Measurements from ENCODE around the gene MCTP2.

MCTP2 gene

DNA sequence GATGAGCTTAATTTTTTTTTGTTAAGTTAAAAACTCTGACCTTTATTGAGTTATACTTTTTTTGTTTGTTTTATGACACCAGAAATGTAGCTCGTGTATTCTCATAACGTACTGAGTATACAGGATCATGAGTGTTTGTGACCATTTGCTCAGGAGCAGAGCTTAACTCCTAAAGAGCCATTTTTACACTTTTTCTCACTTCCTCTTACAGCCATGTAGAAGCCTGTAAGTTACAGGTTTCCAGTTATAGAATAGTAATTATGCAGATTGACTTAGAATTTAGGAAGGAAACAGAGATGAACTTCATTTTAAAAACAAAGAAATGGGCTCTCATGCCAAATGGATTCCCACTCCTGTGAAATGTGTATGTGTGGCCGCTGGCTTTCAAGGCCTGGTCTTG lies 151.7 kb downstream of the MCTP2 start:
- H3K9me3 Mint-ChIP-seq = no peaks in the 10 kb centered on the region
- H3K4me1 Mint-ChIP-seq = peaks cover 6% of the 10 kb centered on the region
- no peak overlapping the region for H3K27ac Mint-ChIP-seq
- H3K4me3 Mint-ChIP-seq = no peak overlapping the region
- H3K27me3 Mint-ChIP-seq (ENCODE audit: low read depth) = peaks cover 12% of the 10 kb centered on the region
- TF ChIP-seq, protein P1, sequence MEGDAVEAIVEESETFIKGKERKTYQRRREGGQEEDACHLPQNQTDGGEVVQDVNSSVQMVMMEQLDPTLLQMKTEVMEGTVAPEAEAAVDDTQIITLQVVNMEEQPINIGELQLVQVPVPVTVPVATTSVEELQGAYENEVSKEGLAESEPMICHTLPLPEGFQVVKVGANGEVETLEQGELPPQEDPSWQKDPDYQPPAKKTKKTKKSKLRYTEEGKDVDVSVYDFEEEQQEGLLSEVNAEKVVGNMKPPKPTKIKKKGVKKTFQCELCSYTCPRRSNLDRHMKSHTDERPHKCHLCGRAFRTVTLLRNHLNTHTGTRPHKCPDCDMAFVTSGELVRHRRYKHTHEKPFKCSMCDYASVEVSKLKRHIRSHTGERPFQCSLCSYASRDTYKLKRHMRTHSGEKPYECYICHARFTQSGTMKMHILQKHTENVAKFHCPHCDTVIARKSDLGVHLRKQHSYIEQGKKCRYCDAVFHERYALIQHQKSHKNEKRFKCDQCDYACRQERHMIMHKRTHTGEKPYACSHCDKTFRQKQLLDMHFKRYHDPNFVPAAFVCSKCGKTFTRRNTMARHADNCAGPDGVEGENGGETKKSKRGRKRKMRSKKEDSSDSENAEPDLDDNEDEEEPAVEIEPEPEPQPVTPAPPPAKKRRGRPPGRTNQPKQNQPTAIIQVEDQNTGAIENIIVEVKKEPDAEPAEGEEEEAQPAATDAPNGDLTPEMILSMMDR (IDR thresholded peaks at IDR 0.05; ENCODE audit: unreplicated experiment in 3 of 3) = no peak
- H3K36me3 Mint-ChIP-seq (ENCODE audit: low read depth) = peaks cover under 1% of the 10 kb centered on the region

DNA sequence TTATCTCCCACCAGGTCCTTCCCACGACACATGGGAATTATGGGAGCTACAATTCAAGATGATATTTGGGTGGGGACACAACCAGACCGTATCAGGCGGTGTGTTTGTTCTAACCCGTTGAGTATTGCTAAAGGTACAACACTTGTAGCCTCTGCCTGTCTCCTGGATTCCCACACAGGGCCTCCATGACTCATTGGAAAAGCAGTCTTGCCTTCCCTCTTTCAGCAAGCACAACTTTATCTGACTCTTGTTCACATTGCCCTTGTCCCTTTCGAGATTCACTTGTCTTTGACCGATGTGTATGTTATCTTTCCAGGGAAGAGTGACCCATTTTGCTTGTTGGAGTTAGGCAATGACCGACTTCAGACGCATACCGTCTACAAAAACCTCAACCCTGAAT lies 152.3 kb downstream of the MCTP2 start:
- TF ChIP-seq, protein P1 (IDR thresholded peaks at IDR 0.05; ENCODE audit: unreplicated experiment in 3 of 3) = no peak
- H3K27me3 Mint-ChIP-seq (ENCODE audit: low read depth) = peaks cover 12% of the 10 kb centered on the region
- H3K36me3 Mint-ChIP-seq (ENCODE audit: low read depth) = no peaks in the 10 kb centered on the region
- H3K27ac Mint-ChIP-seq = no peak overlapping the region
- no peak overlapping the region for H3K4me3 Mint-ChIP-seq
- peaks cover 6% of the 10 kb centered on the region for H3K4me1 Mint-ChIP-seq
- H3K9me3 Mint-ChIP-seq = no peaks in the 10 kb centered on the region

DNA sequence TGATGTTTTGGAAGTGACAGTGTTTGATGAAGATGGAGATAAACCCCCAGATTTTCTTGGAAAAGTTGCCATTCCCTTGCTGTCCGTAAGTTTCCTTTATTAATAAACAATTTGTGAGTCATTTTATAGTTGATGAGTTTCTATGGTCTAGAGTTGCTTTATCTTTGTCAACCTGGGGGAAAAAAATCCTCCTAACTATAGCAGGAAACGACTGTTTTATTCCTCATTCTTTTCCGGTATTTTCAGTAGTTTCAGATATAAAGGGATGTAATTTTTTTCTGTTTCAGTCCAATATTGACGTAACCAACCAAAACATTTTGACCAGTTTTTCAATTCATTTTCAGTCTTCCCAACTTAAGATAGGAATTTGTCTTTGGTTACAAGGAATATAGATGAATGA lies 154.1 kb downstream of the MCTP2 start:
- Mint-ChIP-seq H3K36me3 (ENCODE audit: low read depth) (no peaks in the 10 kb centered on the region), H3K4me3 (no peak overlapping the region), H3K9me3 (no peaks in the 10 kb centered on the region), H3K27ac (peak overlapping the region in 1 of 3 experiments; percentile 56), H3K4me1 (peaks cover 6% of the 10 kb centered on the region), H3K27me3 (ENCODE audit: low read depth) (peaks cover 12% of the 10 kb centered on the region)
- TF ChIP-seq, protein P1 (IDR thresholded peaks at IDR 0.05; ENCODE audit: unreplicated experiment in 3 of 3) = no peak

DNA sequence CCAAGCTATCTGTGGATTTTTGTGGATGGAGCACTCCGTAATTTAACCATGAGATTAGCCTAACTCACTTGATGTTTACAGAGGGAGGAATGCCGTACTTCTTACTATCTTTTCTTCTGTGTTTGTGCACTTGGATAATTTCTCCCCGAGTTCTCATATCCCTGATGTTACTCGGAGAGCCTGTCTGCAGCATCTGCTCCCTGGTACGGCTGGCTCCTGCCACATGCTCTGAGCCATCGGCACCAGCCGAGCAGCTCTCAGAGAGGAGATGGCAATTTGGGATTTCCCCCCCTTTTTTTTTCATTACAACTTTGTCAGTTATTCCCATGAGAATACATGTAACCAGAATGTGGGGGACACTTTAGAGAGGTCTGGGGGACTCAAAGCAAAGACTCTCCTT lies 155.0 kb downstream of the MCTP2 start:
- H3K36me3 Mint-ChIP-seq (ENCODE audit: low read depth) = no peaks in the 10 kb centered on the region
- TF ChIP-seq, protein P1 (IDR thresholded peaks at IDR 0.05; ENCODE audit: unreplicated experiment in 3 of 3) = no peak
- H3K27me3 Mint-ChIP-seq (ENCODE audit: low read depth) = peaks cover 12% of the 10 kb centered on the region
- H3K27ac Mint-ChIP-seq = peak overlapping the region in 2 of 3 experiments; percentile 55 to 56
- no peaks in the 10 kb centered on the region for H3K9me3 Mint-ChIP-seq
- H3K4me1 Mint-ChIP-seq = peaks cover 6% of the 10 kb centered on the region
- H3K4me3 Mint-ChIP-seq = no peak overlapping the region

DNA sequence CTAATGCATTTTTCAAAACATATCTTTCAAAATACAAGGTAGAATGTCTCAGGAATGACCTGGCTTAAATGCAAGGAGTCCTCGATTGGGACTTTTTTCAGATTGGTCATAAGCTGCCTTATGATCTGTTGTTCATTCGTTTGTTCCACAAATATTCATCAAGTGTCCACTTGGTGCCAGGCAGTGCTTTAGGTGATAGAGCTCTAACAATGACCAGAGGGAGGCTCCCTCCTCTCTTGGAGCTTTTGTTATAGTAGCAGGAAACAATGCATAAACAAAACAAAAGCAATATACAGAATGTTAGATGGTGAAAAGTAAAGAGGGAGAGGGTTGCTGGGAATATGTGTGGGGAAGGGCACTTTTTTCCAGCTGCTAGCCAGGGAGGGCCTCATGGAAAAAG lies 156.1 kb downstream of the MCTP2 start:
- H3K4me1 Mint-ChIP-seq = peaks cover 6% of the 10 kb centered on the region
- no peak overlapping the region for H3K4me3 Mint-ChIP-seq
- H3K9me3 Mint-ChIP-seq = no peaks in the 10 kb centered on the region

More for the DNA sequence above, 156.1 kb downstream of the MCTP2 start:
- TF ChIP-seq, protein P1 (IDR thresholded peaks at IDR 0.05; ENCODE audit: unreplicated experiment in 3 of 3) = no peak
- Mint-ChIP-seq H3K36me3 (ENCODE audit: low read depth) (no peaks in the 10 kb centered on the region), H3K27me3 (ENCODE audit: low read depth) (peaks cover 12% of the 10 kb centered on the region), H3K27ac (peak overlapping the region in 2 of 3 experiments; percentile 40 to 51)

All from nephron (organoid).